Effector memory CD4-positive, alpha-beta T cell (primary cell): ENCODE measurements around the gene RAI14.
"Not testable (repeated sequence)": the region's sequence is repeated elsewhere in the genome, so short reads cannot be mapped to it uniquely, and the experiment has no call there.

Experiments
- DNase-seq, 3 donors: peaks; one replicate each; pipeline ENCODE4 v3.0.0-alpha.2; 2020
- H3K27ac ChIP-seq: 2 replicates; pipeline ENCODE4 v1.7.0; 2013; ENCODE audit warnings: mild to moderate bottlenecking, low read length, moderate library complexity; ENCODE audit not compliant: insufficient read depth, poor library complexity, severe bottlenecking
- H3K27me3 ChIP-seq: replicated peaks from 2 replicates; pipeline ENCODE4 v1.7.0; 2013; ENCODE audit warnings: mild to moderate bottlenecking, low read length; ENCODE audit not compliant: insufficient read depth, control insufficient read depth, poor library complexity, severe bottlenecking
- H3K36me3 ChIP-seq: 2 replicates; pipeline ENCODE4 v1.7.0; 2013; ENCODE audit warnings: mild to moderate bottlenecking, low read length, moderate library complexity; ENCODE audit not compliant: control insufficient read depth, insufficient read depth
- H3K4me1 ChIP-seq: 2 replicates; pipeline ENCODE4 v1.7.0; 2013; ENCODE audit warnings: low read length, mild to moderate bottlenecking; ENCODE audit not compliant: control insufficient read depth, insufficient read depth, poor library complexity, severe bottlenecking
- H3K4me3 ChIP-seq: 2 replicates; pipeline ENCODE4 v1.7.0; 2013; ENCODE audit warnings: low read length, low read depth, mild to moderate bottlenecking; ENCODE audit not compliant: insufficient read depth, poor library complexity, severe bottlenecking
- H3K9me3 ChIP-seq: 2 replicates; pipeline ENCODE4 v1.7.0; 2013; ENCODE audit warnings: mild to moderate bottlenecking, low read length, moderate library complexity; ENCODE audit not compliant: control insufficient read depth

RAI14 gene

GRCh38 chr5:34758514-34758913 lies 102.4 kb downstream of the RAI14 start:
- Histone ChIP-seq H3K27ac (no peak overlapping the region), H3K36me3 (no peaks in the 10 kb centered on the region), H3K4me1 (no peaks in the 10 kb centered on the region), H3K4me3 (no peak overlapping the region), H3K9me3 (no peaks in the 10 kb centered on the region), H3K27me3 (no peaks in the 10 kb centered on the region)
- DNase-seq = no peak

GRCh38 chr5:34759213-34759612 lies 103.1 kb downstream of the RAI14 start:
- H3K27ac ChIP-seq, H3K4me1 ChIP-seq, H3K27me3 ChIP-seq, DNase-seq, H3K9me3 ChIP-seq, H3K4me3 ChIP-seq, H3K36me3 ChIP-seq: not testable (repeated sequence)

DNA sequence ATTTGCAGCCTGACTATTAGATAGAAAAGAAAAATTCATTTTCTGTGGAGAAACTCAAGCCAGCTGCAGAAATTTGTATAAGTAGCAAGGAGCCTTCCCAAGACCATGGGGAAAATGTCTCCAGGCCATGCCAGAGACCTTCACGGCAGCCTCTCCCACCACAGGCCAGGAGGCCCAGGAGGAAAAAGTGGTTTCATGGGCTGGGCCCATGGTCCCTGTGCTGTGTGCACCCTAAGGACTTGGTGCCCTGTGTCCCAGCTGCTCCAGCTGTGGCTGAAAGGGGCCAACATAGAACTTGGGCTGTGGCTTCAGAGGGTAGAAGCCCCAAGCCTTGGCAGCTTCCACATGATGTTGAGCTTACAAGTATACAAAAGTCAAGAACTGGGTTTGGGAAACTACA lies 109.5 kb downstream of the RAI14 start:
- no peak for DNase-seq
- H3K27ac ChIP-seq = no peak overlapping the region
- H3K4me3 ChIP-seq = no peak overlapping the region
- no peaks in the 10 kb centered on the region for H3K27me3 ChIP-seq
- H3K36me3 ChIP-seq = no peaks in the 10 kb centered on the region
- H3K4me1 ChIP-seq = no peaks in the 10 kb centered on the region
- H3K9me3 ChIP-seq = no peaks in the 10 kb centered on the region

DNA sequence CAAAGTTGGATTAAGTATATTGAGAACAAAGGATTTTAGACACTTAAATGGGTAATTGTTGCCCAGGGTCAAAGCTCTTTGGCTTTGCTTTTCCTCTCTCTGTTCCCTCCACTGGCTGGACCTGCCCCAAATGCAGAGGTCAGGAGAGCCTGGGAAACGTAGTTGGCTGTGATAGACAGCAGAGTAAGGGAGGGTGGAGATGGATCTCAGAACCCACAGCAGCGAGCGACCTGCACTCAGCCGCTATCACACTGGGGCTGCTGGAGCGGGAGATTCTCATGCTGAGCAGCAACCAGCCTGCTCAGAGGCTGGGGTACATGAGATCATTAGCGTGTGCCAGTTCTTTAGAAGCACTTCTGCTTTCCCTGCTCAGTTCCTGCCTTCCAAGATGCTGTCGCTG lies 111.1 kb downstream of the RAI14 start:
- no peaks in the 10 kb centered on the region for H3K9me3 ChIP-seq
- no peaks in the 10 kb centered on the region for H3K27me3 ChIP-seq
- H3K4me3 ChIP-seq = no peak overlapping the region
- H3K4me1 ChIP-seq = no peaks in the 10 kb centered on the region
- H3K27ac ChIP-seq = no peak overlapping the region
- no peaks in the 10 kb centered on the region for H3K36me3 ChIP-seq
- no peak for DNase-seq

GRCh38 chr5:34770486-34770885 lies 114.4 kb downstream of the RAI14 start:
- no peak for DNase-seq
- H3K27ac ChIP-seq = no peak overlapping the region
- no peak overlapping the region for H3K4me3 ChIP-seq
- H3K36me3 ChIP-seq = no peaks in the 10 kb centered on the region
- no peaks in the 10 kb centered on the region for H3K4me1 ChIP-seq
- no peaks in the 10 kb centered on the region for H3K27me3 ChIP-seq
- H3K9me3 ChIP-seq = no peaks in the 10 kb centered on the region

- no peaks in the 10 kb centered on the region for H3K4me1 ChIP-seq
- no peak overlapping the region for H3K4me3 ChIP-seq
- no peak for DNase-seq
- H3K36me3 ChIP-seq = no peaks in the 10 kb centered on the region
- H3K27me3 ChIP-seq = no peaks in the 10 kb centered on the region
- H3K27ac ChIP-seq = no peak overlapping the region
- no peaks in the 10 kb centered on the region for H3K9me3 ChIP-seq
Observed at GRCh38 chr5:34771076-34771475, 114.9 kb downstream of the RAI14 start.

DNA sequence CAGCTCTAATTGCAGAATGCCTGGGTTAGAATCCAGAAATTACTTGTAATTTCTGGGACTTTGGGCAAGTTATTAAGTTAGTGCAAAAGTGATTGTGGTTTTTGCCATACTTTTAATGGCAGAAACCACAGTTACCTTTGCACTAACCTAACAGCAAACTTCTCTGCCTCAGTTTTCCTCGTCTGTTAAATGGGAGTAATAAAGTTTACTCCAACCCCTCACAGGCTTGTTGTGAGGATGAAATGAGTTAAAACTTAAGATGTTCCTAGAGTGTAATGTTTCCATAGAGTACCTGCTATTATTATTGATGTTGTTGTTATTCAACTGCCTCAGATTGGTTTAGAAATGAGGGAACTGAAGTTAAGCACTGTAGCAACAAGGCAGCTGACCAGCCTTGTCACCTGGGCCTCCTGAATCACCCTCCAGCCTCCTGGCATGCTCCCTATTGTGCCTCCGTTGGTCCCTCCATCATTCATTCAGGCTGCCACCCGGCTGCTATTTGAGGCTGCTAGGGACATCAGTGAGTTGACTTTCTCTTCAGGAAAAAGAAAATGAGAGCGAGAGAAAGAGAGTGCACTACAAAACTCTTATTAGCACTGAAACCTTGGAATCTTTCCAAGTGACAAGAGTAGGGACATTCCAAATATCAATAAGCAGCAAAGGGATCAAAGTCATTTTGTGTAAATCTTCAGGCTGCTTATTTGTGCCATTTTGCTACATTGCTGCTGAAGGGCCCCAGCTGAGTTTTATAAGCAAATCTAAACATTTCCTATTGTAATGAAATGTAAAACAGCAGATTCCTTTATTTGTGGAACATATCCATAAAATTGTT lies 116.4 kb downstream of the RAI14 start:
- H3K36me3 ChIP-seq = no peaks in the 10 kb centered on the region
- H3K27me3 ChIP-seq = no peaks in the 10 kb centered on the region
- H3K9me3 ChIP-seq = no peaks in the 10 kb centered on the region
- no peaks in the 10 kb centered on the region for H3K4me1 ChIP-seq
- no peak overlapping the region for H3K27ac ChIP-seq
- H3K4me3 ChIP-seq = no peak overlapping the region
- DNase-seq = no peak

GRCh38 chr5:34774139-34774538 lies 118.0 kb downstream of the RAI14 start:
- DNase-seq = no peak
- Histone ChIP-seq H3K36me3 (no peaks in the 10 kb centered on the region), H3K27me3 (no peaks in the 10 kb centered on the region), H3K9me3 (no peaks in the 10 kb centered on the region), H3K4me1 (no peaks in the 10 kb centered on the region), H3K4me3 (no peak overlapping the region), H3K27ac (no peak overlapping the region)

GRCh38 chr5:34774678-34775077 lies 118.5 kb downstream of the RAI14 start:
- H3K27ac ChIP-seq, H3K9me3 ChIP-seq, H3K36me3 ChIP-seq, H3K4me3 ChIP-seq, H3K4me1 ChIP-seq, DNase-seq, H3K27me3 ChIP-seq: not testable (repeated sequence)

GRCh38 chr5:34775886-34776285 lies 119.8 kb downstream of the RAI14 start:
- no peak for DNase-seq
- H3K4me3 ChIP-seq = no peak overlapping the region
- H3K36me3 ChIP-seq = no peaks in the 10 kb centered on the region
- H3K27ac ChIP-seq = no peak overlapping the region
- no peaks in the 10 kb centered on the region for H3K4me1 ChIP-seq
- no peaks in the 10 kb centered on the region for H3K27me3 ChIP-seq
- no peaks in the 10 kb centered on the region for H3K9me3 ChIP-seq
